Uterus (tissue), 4 donors: ENCODE results near the gene RABL2B. TPM values are rescaled to one million over a fixed set of nuclear protein-coding genes. Genes with fewer than 3 reads are reported as not detected.

ENCODE experiments used
- DNase-seq, 2 donors: peaks; one replicate each; pipeline ENCODE4 v3.0.0-alpha.2; 2019 to 2020
- H3K27ac ChIP-seq, 2 donors: fragments of 200-600 bp; sonication (generic); 1 replicate in 1 of 2; 2 replicates in 1 of 2; pipeline ENCODE4 v1.5.1; 2016 to 2018
- H3K27me3 ChIP-seq, 2 donors: fragments of 200-600 bp; sonication (generic); one replicate each; pipeline ENCODE4 v1.5.1; 2018 to 2019; ENCODE audit warnings: control low read depth in 1 of 2
- H3K36me3 ChIP-seq, 2 donors: fragments of 200-600 bp; sonication (generic); one replicate each; pipeline ENCODE4 v1.5.1; 2019; ENCODE audit warnings: control low read depth in 1 of 2
- H3K4me1 ChIP-seq, 2 donors: fragments of 200-600 bp; sonication (generic); one replicate each; pipeline ENCODE4 v1.5.1; 2018 to 2019; ENCODE audit warnings: control low read depth in 1 of 2
- H3K4me3 ChIP-seq, 2 donors: fragments of 200-600 bp; sonication (generic); 1 replicate in 1 of 2; 2 replicates in 1 of 2; pipeline ENCODE4 v1.5.1; 2018 to 2019; ENCODE audit warnings: mild to moderate bottlenecking in 1 of 2
- H3K9me3 ChIP-seq, 2 donors: fragments of 200-600 bp; sonication (generic); one replicate each; pipeline ENCODE4 v1.5.1; 2019; ENCODE audit warnings: control low read depth in 1 of 2
- POLR2A ChIP-seq, 2 donors: fragments of 450-650 bp; IDR thresholded peaks; one replicate each; pipeline ENCODE4 v1.6.1; 2016; ENCODE audit warnings: antibody characterized with exemption in 2 of 2, mild to moderate bottlenecking in 1 of 2, moderate library complexity in 1 of 2
- intact Hi-C: fragments of 100-400 bp; cut with DNase I; formaldehyde crosslinking; loops from one replicate; pipeline ENCODE4 v1.15.1; 2023; ENCODE audit warnings: low total_unique reads
- total RNA-seq, 4 donors: library from RNA; depleted of rRNA in 3 of 4; stranded (reverse); fragments of >200 nt in 3 of 4; gene quantifications; one replicate each; pipeline versions ENCODE4 v1.1.0 to v1.2.4, GENCODE V29; 2014 to 2023
- TF ChIP-seq, protein P1 (sequence below), 4 experiments: fragments of 200-600 bp in 2 of 4; fragments of 450-650 bp in 2 of 4; sonication (generic) in 2 of 4; IDR thresholded peaks; one replicate each; pipeline ENCODE4 v1.5.1; 2016 to 2019; ENCODE audit warnings: antibody characterized with exemption in 4 of 4, mild to moderate bottlenecking in 2 of 4, moderate library complexity in 1 of 4
- donor health status: DM: yes; HTN: yes; CAD: no.

The RABL2B gene
- total RNA-seq, 4 donors from 2014 or later, result 1.2 to 38.5 (median 11.5) TPM

DNA sequence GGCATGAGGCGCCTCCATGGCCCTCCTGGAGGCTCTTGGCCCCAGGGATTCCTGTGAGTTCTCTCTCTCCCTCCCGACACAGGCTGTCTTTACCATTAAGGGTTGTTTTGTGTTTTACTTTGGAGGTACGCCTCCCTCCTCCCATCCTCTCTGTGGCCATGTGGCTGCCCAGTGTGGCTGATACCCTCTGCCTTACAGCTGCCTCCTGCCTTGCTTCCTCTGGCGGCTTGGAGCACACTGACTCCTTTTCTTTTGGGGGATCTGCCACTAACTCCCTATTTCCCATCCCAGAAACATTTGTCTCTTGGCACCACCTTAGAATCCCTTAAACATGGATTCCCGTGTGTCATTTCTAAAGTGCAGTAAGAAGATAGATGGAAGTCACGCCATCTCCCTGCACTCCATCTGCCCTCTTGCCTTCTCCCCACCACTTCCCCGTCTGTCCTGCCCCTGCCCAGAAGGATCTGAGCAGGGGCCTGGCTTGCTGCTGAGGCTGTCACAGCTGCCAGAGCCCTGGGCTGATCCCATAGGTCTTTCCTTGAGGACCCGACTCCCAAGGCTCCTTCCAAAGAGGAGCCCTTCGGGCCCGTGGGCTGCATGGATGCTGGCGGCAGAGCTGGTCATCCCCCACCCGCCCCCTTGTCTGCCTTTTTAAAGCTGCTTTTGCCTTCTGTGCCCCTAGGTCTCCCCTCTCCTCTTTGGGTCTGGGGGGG lies 60.6 kb downstream of the RABL2B start:
- no peaks in the 10 kb centered on the region for H3K36me3 ChIP-seq
- intact Hi-C loops, result no loop called here
- H3K27me3 ChIP-seq, result no peaks in the 10 kb centered on the region
- DNase-seq, result no peak
- H3K4me1 ChIP-seq, result no peaks in the 10 kb centered on the region
- no peak overlapping the region for H3K27ac ChIP-seq
- no peaks in the 10 kb centered on the region for H3K9me3 ChIP-seq
- TF ChIP-seq, protein P1, sequence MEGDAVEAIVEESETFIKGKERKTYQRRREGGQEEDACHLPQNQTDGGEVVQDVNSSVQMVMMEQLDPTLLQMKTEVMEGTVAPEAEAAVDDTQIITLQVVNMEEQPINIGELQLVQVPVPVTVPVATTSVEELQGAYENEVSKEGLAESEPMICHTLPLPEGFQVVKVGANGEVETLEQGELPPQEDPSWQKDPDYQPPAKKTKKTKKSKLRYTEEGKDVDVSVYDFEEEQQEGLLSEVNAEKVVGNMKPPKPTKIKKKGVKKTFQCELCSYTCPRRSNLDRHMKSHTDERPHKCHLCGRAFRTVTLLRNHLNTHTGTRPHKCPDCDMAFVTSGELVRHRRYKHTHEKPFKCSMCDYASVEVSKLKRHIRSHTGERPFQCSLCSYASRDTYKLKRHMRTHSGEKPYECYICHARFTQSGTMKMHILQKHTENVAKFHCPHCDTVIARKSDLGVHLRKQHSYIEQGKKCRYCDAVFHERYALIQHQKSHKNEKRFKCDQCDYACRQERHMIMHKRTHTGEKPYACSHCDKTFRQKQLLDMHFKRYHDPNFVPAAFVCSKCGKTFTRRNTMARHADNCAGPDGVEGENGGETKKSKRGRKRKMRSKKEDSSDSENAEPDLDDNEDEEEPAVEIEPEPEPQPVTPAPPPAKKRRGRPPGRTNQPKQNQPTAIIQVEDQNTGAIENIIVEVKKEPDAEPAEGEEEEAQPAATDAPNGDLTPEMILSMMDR (IDR thresholded peaks at IDR 0.05), result no peak
- no peak for TF ChIP-seq POLR2A (IDR thresholded peaks at IDR 0.05)
- no peak overlapping the region for H3K4me3 ChIP-seq

DNA sequence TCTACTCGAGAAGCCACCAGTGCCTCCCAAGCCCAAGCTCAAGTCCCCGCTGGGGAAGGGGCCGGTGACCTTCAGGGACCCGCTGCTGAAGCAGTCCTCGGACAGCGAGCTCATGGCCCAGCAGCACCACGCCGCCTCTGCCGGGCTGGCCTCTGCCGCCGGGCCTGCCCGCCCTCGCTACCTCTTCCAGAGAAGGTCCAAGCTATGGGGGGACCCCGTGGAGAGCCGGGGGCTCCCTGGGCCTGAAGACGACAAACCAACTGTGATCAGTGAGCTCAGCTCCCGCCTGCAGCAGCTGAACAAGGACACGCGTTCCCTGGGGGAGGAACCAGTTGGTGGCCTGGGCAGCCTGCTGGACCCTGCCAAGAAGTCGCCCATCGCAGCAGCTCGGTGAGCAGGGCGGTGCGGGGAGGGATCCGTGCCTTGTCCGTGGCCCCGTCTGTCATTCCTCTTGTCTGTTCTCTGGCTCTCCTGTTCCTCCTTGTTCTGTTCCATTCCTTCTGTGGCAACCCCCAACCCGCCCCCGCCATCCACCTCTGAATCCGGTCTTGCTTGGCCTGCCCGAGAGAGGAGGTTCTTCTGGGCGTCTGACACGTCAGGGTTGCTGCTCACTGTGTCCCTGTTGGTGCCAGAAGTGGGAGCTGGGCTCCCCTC lies 61.3 kb downstream of the RABL2B start:
- TF ChIP-seq, protein P1 (IDR thresholded peaks at IDR 0.05), result no peak
- TF ChIP-seq POLR2A (IDR thresholded peaks at IDR 0.05), result no peak

DNA sequence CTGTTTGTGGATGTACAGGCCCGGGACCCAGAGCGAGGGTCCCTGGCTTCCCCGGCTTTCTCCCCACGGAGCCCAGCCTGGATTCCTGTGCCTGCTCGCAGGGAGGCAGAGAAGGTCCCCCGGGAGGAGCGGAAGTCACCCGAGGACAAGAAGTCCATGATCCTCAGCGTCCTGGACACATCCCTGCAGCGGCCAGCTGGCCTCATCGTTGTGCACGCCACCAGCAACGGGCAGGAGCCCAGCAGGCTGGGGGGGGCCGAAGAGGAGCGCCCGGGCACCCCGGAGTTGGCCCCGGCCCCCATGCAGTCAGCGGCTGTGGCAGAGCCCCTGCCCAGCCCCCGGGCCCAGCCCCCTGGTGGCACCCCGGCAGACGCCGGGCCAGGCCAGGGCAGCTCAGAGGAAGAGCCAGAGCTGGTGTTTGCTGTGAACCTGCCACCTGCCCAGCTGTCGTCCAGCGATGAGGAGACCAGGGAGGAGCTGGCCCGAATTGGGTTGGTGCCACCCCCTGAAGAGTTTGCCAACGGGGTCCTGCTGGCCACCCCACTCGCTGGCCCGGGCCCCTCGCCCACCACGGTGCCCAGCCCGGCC lies 62.1 kb downstream of the RABL2B start:
- Histone ChIP-seq H3K4me1 (no peaks in the 10 kb centered on the region), H3K4me3 (no peak overlapping the region), H3K9me3 (no peaks in the 10 kb centered on the region), H3K27ac (no peak overlapping the region), H3K36me3 (no peaks in the 10 kb centered on the region), H3K27me3 (no peaks in the 10 kb centered on the region)
- intact Hi-C loops, result no loop called here
- TF ChIP-seq POLR2A (IDR thresholded peaks at IDR 0.05), result no peak
- TF ChIP-seq, protein P1 (IDR thresholded peaks at IDR 0.05), result no peak
- DNase-seq, result no peak

More for the DNA sequence above, 61.3 kb downstream of the RABL2B start:
- no peaks in the 10 kb centered on the region for H3K27me3 ChIP-seq
- no peaks in the 10 kb centered on the region for H3K36me3 ChIP-seq
- no peak for DNase-seq
- intact Hi-C loops, result no loop called here
- H3K4me3 ChIP-seq, result no peak overlapping the region
- H3K4me1 ChIP-seq, result no peaks in the 10 kb centered on the region
- no peak overlapping the region for H3K27ac ChIP-seq
- no peaks in the 10 kb centered on the region for H3K9me3 ChIP-seq

- TF ChIP-seq, protein P1 (IDR thresholded peaks at IDR 0.05), result no peak
- TF ChIP-seq POLR2A (IDR thresholded peaks at IDR 0.05), result no peak
- H3K4me3 ChIP-seq, result no peak overlapping the region
- no peak for DNase-seq
- H3K36me3 ChIP-seq, result no peaks in the 10 kb centered on the region
- no peaks in the 10 kb centered on the region for H3K27me3 ChIP-seq
- H3K4me1 ChIP-seq, result no peaks in the 10 kb centered on the region
- intact Hi-C loops, result no loop called here
- H3K27ac ChIP-seq, result no peak overlapping the region
- H3K9me3 ChIP-seq, result no peaks in the 10 kb centered on the region
These were observed 62.9 kb downstream of the RABL2B start for GRCh38 chr22:50720301-50721256.
